Measurements from ENCODE around the gene SHROOM1.
A peak's percentile ranks its signal among the peaks of the same experiment; 100 is the strongest.

SHROOM1 gene

DNA sequence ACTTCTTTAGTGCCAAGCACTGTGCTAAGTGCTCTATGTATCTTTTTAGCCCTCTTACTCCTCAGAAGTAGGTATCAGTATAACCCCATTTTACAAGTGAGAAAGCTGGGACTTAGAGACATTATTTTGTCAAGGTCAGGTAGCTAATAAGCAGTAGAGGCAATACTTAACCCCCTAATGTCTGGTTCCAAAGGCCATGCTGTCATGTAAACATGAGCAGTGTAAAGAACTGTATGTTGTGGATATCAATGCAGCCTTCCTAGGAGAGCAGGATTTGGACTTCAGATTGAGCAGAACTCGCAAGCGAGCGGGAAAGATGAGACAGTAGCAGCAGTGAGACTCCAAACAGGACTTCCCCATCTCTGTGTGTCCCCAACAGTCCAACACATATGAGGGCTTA, 3.6 kb upstream of the SHROOM1 start:
- no peak for TF ChIP-seq FOXM1 (IDR thresholded peaks at IDR 0.05; ENCODE audit: borderline replicate concordance, low read depth)

DNA sequence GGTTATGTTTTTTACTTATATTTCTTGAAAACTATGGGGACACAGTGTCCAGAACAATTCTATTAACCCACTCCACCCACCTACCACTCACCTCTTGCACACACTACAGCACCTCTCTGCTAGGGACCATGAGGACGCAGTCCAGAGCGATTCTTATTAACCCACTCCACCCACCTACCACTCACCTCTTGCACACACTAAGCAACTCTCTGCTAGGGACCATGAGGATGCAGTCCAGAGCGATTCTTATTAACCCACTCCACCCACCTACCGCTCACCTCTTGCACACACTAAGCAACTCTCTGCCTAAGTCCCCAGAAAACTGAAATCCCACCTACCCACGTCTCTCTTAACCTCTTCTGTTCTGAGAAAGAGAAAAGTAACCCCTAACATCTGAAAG, 2.2 kb upstream of the SHROOM1 start:
- TF ChIP-seq, protein P1, sequence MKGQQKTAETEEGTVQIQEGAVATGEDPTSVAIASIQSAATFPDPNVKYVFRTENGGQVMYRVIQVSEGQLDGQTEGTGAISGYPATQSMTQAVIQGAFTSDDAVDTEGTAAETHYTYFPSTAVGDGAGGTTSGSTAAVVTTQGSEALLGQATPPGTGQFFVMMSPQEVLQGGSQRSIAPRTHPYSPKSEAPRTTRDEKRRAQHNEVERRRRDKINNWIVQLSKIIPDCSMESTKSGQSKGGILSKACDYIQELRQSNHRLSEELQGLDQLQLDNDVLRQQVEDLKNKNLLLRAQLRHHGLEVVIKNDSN (IDR thresholded peaks at IDR 0.05): no peak
- TF ChIP-seq FOXM1 (IDR thresholded peaks at IDR 0.05; ENCODE audit: borderline replicate concordance, low read depth) (no peak), TEAD4 (IDR thresholded peaks at IDR 0.05) (no peak), EGR1 (IDR thresholded peaks at IDR 0.05) (no peak), ZBTB7A (IDR thresholded peaks at IDR 0.05; ENCODE audit: low read depth) (no peak), YY1 (IDR thresholded peaks at IDR 0.05; ENCODE audit: low read depth) (no peak), EP300 (IDR thresholded peaks at IDR 0.05; ENCODE audit: borderline replicate concordance) (no peak), CEBPB (IDR thresholded peaks at IDR 0.05) (no peak)

DNA sequence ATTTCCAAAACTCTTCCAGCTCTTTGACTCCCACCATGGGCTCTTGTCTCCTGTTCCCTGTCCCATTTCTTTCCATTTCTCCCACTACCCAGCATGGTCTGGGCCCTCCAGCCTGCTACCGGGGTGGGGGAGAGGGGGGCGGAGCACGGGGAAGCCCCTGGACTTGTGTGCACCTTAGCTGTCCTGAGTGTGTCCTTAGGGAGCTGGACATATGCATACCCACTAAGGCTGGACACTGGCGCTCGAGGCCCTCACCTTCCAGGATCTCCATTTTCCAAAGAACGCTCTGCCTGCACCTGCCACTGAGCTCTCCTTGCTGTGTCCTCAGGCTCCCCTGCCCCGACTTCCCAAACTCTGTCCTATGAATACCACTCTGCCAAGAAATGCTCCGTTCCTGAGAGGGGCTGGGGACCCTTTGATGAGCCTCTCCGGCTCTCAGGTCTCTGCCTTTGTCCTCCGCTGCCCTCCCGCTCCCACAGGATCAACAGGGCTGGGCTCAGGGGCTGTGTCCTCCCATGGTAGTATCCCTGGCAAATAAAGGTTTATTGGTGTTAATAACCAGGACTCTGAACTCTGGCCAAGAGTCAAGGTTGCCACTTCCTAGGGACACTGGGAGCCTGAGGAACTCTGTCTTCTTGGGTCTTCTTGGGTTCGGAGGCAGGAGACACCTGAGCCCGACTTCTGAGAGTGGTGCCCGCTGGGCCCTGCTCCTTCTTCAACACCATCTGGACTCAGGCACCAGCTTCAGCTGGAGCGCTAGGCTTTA, 831 bp upstream of the SHROOM1 start:
- no peak for TF ChIP-seq FOXM1 (IDR thresholded peaks at IDR 0.05; ENCODE audit: borderline replicate concordance, low read depth)
- TF ChIP-seq, protein P1 (IDR thresholded peaks at IDR 0.05): no peak
- no peak for TF ChIP-seq TCF12 (IDR thresholded peaks at IDR 0.05; ENCODE audit: low read depth)
- TF ChIP-seq TAF1 (IDR thresholded peaks at IDR 0.05; ENCODE audit: low read depth): no peak
- TF ChIP-seq YY1 (IDR thresholded peaks at IDR 0.05; ENCODE audit: low read depth): no peak
- no peak for TF ChIP-seq EGR1 (IDR thresholded peaks at IDR 0.05)
- TF ChIP-seq RAD21 (IDR thresholded peaks at IDR 0.05; ENCODE audit: low read depth): no peak
- no peak for TF ChIP-seq TEAD4 (IDR thresholded peaks at IDR 0.05)
- TF ChIP-seq, protein P2, sequence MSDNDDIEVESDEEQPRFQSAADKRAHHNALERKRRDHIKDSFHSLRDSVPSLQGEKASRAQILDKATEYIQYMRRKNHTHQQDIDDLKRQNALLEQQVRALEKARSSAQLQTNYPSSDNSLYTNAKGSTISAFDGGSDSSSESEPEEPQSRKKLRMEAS (IDR thresholded peaks at IDR 0.05): no peak
- TF ChIP-seq ZBTB7A (IDR thresholded peaks at IDR 0.05; ENCODE audit: low read depth): no peak
- no peak for TF ChIP-seq CREB1 (IDR thresholded peaks at IDR 0.05; ENCODE audit: low read depth)
- TF ChIP-seq, protein P3, sequence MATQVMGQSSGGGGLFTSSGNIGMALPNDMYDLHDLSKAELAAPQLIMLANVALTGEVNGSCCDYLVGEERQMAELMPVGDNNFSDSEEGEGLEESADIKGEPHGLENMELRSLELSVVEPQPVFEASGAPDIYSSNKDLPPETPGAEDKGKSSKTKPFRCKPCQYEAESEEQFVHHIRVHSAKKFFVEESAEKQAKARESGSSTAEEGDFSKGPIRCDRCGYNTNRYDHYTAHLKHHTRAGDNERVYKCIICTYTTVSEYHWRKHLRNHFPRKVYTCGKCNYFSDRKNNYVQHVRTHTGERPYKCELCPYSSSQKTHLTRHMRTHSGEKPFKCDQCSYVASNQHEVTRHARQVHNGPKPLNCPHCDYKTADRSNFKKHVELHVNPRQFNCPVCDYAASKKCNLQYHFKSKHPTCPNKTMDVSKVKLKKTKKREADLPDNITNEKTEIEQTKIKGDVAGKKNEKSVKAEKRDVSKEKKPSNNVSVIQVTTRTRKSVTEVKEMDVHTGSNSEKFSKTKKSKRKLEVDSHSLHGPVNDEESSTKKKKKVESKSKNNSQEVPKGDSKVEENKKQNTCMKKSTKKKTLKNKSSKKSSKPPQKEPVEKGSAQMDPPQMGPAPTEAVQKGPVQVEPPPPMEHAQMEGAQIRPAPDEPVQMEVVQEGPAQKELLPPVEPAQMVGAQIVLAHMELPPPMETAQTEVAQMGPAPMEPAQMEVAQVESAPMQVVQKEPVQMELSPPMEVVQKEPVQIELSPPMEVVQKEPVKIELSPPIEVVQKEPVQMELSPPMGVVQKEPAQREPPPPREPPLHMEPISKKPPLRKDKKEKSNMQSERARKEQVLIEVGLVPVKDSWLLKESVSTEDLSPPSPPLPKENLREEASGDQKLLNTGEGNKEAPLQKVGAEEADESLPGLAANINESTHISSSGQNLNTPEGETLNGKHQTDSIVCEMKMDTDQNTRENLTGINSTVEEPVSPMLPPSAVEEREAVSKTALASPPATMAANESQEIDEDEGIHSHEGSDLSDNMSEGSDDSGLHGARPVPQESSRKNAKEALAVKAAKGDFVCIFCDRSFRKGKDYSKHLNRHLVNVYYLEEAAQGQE (IDR thresholded peaks at IDR 0.05; ENCODE audit: low read depth): no peak
- no peak for TF ChIP-seq EP300 (IDR thresholded peaks at IDR 0.05; ENCODE audit: borderline replicate concordance)
- TF ChIP-seq NFIC (IDR thresholded peaks at IDR 0.05): no peak
- TF ChIP-seq CEBPB (IDR thresholded peaks at IDR 0.05): no peak

DNA sequence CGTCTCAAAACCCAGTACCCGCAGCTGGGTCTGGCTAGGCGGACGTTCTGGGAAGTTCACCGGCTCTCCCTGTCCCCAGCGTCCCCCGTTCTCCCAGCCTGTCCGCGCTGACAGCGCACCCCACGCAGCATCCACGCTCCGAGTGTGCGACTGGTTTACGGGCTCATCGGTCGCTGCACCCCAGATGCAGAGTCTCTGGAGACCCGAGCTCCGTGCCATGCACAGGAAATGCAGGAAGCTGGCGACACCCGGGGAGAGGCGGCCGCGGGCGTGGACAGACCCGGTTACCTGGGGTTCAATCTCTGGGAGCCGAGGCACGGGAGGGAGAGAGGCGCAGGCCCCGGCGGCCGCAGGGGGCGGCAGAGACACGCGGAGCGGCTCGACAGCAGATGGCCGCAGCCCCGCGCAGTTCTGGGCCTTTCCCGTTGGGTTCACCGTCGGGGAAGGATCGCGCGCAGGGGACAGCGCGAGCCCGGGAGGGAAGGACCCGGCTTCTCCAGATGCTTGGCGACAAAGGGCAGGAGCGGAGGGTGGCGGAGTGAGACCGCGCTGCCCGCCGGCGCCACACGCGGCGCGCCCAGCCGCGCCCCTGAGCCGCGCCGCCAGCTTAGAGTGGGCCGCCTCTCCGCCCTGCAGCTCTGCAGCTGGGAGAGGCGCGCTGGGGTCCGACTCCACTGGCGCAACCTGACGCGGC, 558 bp downstream of the SHROOM1 start:
- peak; percentile 60 for TF ChIP-seq RAD21 (IDR thresholded peaks at IDR 0.05; ENCODE audit: low read depth)
- 0 out of 2 replicates have a peak, but pooled peaks have one; percentile 22 for TF ChIP-seq NFIC (IDR thresholded peaks at IDR 0.05)
- TF ChIP-seq, protein P3 (IDR thresholded peaks at IDR 0.05; ENCODE audit: low read depth): no peak; the same call in 1 of the 2 replicates
- TF ChIP-seq, protein P2 (IDR thresholded peaks at IDR 0.05): peak; percentile 83
- TF ChIP-seq, protein P1 (IDR thresholded peaks at IDR 0.05): no peak
- TF ChIP-seq TAF1 (IDR thresholded peaks at IDR 0.05; ENCODE audit: low read depth): no peak
- TF ChIP-seq ZBTB7A (IDR thresholded peaks at IDR 0.05; ENCODE audit: low read depth): peak; percentile 59; the same call in 1 of the 2 replicates
- TF ChIP-seq CEBPB (IDR thresholded peaks at IDR 0.05): no peak
- no peak; the same call in 1 of the 2 replicates for TF ChIP-seq YY1 (IDR thresholded peaks at IDR 0.05; ENCODE audit: low read depth)
- TF ChIP-seq TCF12 (IDR thresholded peaks at IDR 0.05; ENCODE audit: low read depth): 0 out of 2 replicates have a peak, but pooled peaks have one; percentile 38
- TF ChIP-seq CREB1 (IDR thresholded peaks at IDR 0.05; ENCODE audit: low read depth): no peak
- TF ChIP-seq TEAD4 (IDR thresholded peaks at IDR 0.05): no peak; the same call in 1 of the 2 replicates

DNA sequence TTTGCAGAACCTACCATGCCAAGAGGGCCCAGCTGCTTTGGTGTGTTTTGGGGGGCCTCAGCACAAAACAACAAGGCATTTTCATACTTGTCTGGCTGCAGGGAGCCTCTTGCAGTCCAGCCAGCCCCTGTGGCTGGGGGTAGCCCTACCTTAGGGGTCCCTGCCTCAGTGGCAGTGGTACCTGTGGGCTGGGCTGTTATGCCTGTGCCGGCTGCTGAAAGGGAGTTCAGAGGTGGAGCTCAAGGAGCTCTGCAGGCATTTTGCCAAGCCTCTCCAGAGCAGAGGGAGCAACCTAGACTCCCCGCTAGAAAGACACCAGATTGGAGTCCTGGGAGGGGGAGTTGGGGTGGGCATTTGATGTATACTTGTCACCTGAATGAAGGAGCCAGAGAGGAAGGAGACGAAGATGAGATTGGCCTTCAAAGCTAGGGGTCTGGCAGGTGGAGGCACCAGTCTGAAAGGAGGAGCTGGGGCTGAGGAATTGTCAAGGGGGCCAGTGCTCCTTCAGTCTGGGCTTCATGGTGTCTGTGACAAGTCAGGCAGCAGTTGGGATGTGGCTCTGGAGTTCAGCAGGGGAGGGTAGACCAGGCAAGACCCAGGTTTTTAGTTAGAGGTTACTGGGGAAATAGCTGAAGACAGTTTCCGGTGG, 1.5 kb downstream of the SHROOM1 start:
- no peak for TF ChIP-seq TAF1 (IDR thresholded peaks at IDR 0.05; ENCODE audit: low read depth)
- no peak for TF ChIP-seq CREB1 (IDR thresholded peaks at IDR 0.05; ENCODE audit: low read depth)
- TF ChIP-seq CEBPB (IDR thresholded peaks at IDR 0.05): no peak
- TF ChIP-seq, protein P3 (IDR thresholded peaks at IDR 0.05; ENCODE audit: low read depth): no peak
- TF ChIP-seq, protein P1 (IDR thresholded peaks at IDR 0.05): no peak
- no peak for TF ChIP-seq EP300 (IDR thresholded peaks at IDR 0.05; ENCODE audit: borderline replicate concordance)
- TF ChIP-seq YY1 (IDR thresholded peaks at IDR 0.05; ENCODE audit: low read depth): no peak
- TF ChIP-seq, protein P2 (IDR thresholded peaks at IDR 0.05): no peak
- no peak for TF ChIP-seq ZBTB7A (IDR thresholded peaks at IDR 0.05; ENCODE audit: low read depth)
- TF ChIP-seq FOXM1 (IDR thresholded peaks at IDR 0.05; ENCODE audit: borderline replicate concordance, low read depth): no peak
- no peak for TF ChIP-seq TCF12 (IDR thresholded peaks at IDR 0.05; ENCODE audit: low read depth)
- TF ChIP-seq RAD21 (IDR thresholded peaks at IDR 0.05; ENCODE audit: low read depth): no peak
- no peak for TF ChIP-seq NFIC (IDR thresholded peaks at IDR 0.05)
- TF ChIP-seq TEAD4 (IDR thresholded peaks at IDR 0.05): no peak
- no peak for TF ChIP-seq EGR1 (IDR thresholded peaks at IDR 0.05)

Data from Ishikawa (cell line).